CD4-positive, CD25-positive, alpha-beta regulatory T cell (primary cell): ENCODE results near the gene SNX30. TPM values are rescaled to one million over a fixed set of nuclear protein-coding genes. Genes with fewer than 3 reads are reported as not detected.
"Not testable (repeated sequence)": the region's sequence is repeated elsewhere in the genome, so short reads cannot be mapped to it uniquely, and the experiment has no call there.

Source experiments
- ATAC-seq, 2 donors: fragments of 150-1000 bp; cut with Tn5 transposase; one replicate each; pipeline ENCODE4 v1.10.0; 2021; ENCODE audit warnings: low read depth in 2 of 2, moderate number of reproducible peaks in 2 of 2, moderate library complexity in 1 of 2
- DNase-seq, 3 donors: peaks; one replicate each; pipeline versions ENCODE4 v3.0.0 to v3.0.0-alpha.2; 2012 to 2022; ENCODE audit warnings: mixed read lengths in 1 of 3
- H3K27ac ChIP-seq: one replicate; pipeline ENCODE4 v1.7.0; 2013; ENCODE audit warnings: mild to moderate bottlenecking, low read length; ENCODE audit not compliant: insufficient read depth, poor library complexity, severe bottlenecking
- H3K27me3 ChIP-seq: one replicate; pipeline ENCODE4 v1.7.0; 2013; ENCODE audit warnings: low read length; ENCODE audit not compliant: control insufficient read depth, insufficient read depth
- H3K36me3 ChIP-seq: one replicate; pipeline ENCODE4 v1.7.0; 2013; ENCODE audit warnings: mild to moderate bottlenecking, low read length, moderate library complexity; ENCODE audit not compliant: control insufficient read depth, insufficient read depth
- H3K4me1 ChIP-seq: 2 replicates; pipeline ENCODE4 v1.7.0; 2013; ENCODE audit warnings: mild to moderate bottlenecking, low read length; ENCODE audit not compliant: insufficient read depth, control insufficient read depth, poor library complexity, severe bottlenecking
- H3K4me3 ChIP-seq: one replicate; pipeline ENCODE4 v1.7.0; 2013; ENCODE audit warnings: low read depth, mild to moderate bottlenecking, low read length, moderate library complexity
- H3K9me3 ChIP-seq, 2 experiments: 1 replicate in 1 of 2; 2 replicates in 1 of 2; pipeline ENCODE4 v1.7.0; 2013; ENCODE audit warnings: low read length in 2 of 2, mild to moderate bottlenecking in 1 of 2, moderate library complexity in 1 of 2; ENCODE audit not compliant: control insufficient read depth in 2 of 2
- H3K27ac Mint-ChIP-seq, 3 donors: one replicate each; pipeline ENCODE4 v1.8.0; 2020 to 2022; ENCODE audit warnings: mild to moderate bottlenecking in 3 of 3, mixed read lengths in 3 of 3, moderate library complexity in 2 of 3
- H3K27me3 Mint-ChIP-seq: one replicate; pipeline ENCODE4 v1.8.0; 2022; ENCODE audit warnings: mild to moderate bottlenecking, mixed read lengths
- H3K36me3 Mint-ChIP-seq: one replicate; pipeline ENCODE4 v1.8.0; 2020; ENCODE audit warnings: mixed read lengths
- H3K4me1 Mint-ChIP-seq, 4 donors: one replicate each; pipeline ENCODE4 v1.8.0; 2020 to 2022; ENCODE audit warnings: mixed read lengths in 4 of 4, mild to moderate bottlenecking in 1 of 4
- H3K4me3 Mint-ChIP-seq, 4 donors: one replicate each; pipeline ENCODE4 v1.8.0; 2020 to 2022; ENCODE audit warnings: mild to moderate bottlenecking in 4 of 4, mixed read lengths in 4 of 4, moderate library complexity in 3 of 4
- H3K9me3 Mint-ChIP-seq, 7 donors: one replicate each; pipeline ENCODE4 v1.8.0; 2020 to 2022; ENCODE audit warnings: mixed read lengths in 7 of 7, mild to moderate bottlenecking in 3 of 7, moderate library complexity in 2 of 7
- polyA plus RNA-seq, 4 donors: library from polyadenylated mRNA; unstranded; fragments of 300-500 nt; fragmentation: Illumina TruSeq; gene quantifications; one replicate each; pipeline ENCODE4 v1.2.3, GENCODE V29; 2021
- total RNA-seq: library from RNA; stranded (reverse); gene quantifications from one replicate; pipeline ENCODE4 v1.2.3, GENCODE V29; 2022

SNX30 gene
- total and polyA plus RNA-seq, 5 donors from 2014 or later: 1.5 to 12.3 (median 2.0) TPM

DNA sequence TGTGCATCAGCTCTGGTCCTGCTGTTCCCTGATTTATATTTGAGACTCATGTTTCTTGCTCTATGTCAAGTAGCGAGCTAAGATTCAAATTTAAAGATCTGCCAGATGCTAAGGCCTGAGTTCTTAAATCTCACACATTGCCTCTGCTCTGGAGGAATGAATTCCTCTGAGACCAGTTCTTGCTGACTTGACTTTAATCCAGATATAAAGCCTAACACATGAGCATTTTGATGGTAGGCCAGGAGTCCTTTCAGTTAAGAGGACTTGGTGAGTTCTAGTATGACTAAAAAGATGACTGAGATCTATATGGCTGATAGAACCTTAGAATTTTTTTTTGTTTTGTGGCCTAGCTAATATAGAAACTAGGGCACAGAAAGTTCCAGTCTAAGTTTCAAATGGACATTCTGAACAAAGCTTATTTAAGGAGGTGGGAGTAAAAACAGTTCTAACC lies 31.3 kb upstream of the SNX30 start:
- peaks cover 24% of the 10 kb centered on the region for H3K4me1 ChIP-seq
- DNase-seq: peak in 1 of 3 donors; percentile 13
- peaks cover 6% of the 10 kb centered on the region for H3K27me3 Mint-ChIP-seq
- peaks cover 7% of the 10 kb centered on the region for H3K36me3 ChIP-seq
- peaks cover 7 to 27% (median 14%) of the 10 kb centered on the region in 4 donors for H3K4me1 Mint-ChIP-seq
- H3K4me3 Mint-ChIP-seq: peak overlapping the region in 1 of 4 donors; percentile 97
- no peaks in the 10 kb centered on the region for H3K36me3 Mint-ChIP-seq
- H3K4me3 ChIP-seq: no peak overlapping the region
- peak overlapping the region in 1 of 3 donors; percentile 98 for H3K27ac Mint-ChIP-seq
- H3K27ac ChIP-seq: peak overlapping the region; percentile 95
- peaks cover 0 to 1% (median 0%) of the 10 kb centered on the region in 7 donors for H3K9me3 Mint-ChIP-seq
- H3K27me3 ChIP-seq: no peaks in the 10 kb centered on the region
- ATAC-seq: no peak
- H3K9me3 ChIP-seq: no peaks in the 10 kb centered on the region

DNA sequence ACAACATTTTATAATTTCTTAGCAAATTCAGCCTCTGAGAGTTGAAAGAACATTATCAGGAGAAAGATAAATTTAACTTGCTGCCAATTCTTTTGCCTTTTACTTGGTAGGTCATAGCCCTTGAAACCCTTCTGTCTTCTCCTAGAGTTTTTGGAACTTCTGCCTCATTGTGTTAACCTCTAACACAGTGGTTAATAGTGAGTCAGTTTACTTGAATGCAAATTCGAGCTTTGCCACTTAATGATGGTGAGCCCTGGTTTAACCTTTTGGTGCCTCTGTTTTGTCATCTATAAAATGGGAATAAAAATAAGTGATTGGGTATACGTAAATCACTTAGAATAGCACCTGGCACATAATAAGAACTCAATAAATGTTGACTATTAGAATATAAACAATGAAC lies 30.9 kb upstream of the SNX30 start:
- H3K4me3 Mint-ChIP-seq: peak overlapping the region in 1 of 4 donors; percentile 39
- ATAC-seq: no peak

GRCh38 chr9:112720113-112720780 lies 30.3 kb upstream of the SNX30 start:
- Histone ChIP-seq H3K9me3 (no peaks in the 10 kb centered on the region), H3K27ac (no peak overlapping the region), H3K4me1 (peaks cover 20% of the 10 kb centered on the region), H3K27me3 (no peaks in the 10 kb centered on the region), H3K4me3 (no peak overlapping the region), H3K36me3 (peaks cover under 1% of the 10 kb centered on the region)
- ATAC-seq (no peak), DNase-seq (no peak)
- H3K4me1 Mint-ChIP-seq: peaks cover 5 to 24% (median 12%) of the 10 kb centered on the region in 4 donors
- no peak overlapping the region for H3K27ac Mint-ChIP-seq
- peaks cover 0 to 1% (median 0%) of the 10 kb centered on the region in 7 donors for H3K9me3 Mint-ChIP-seq
- H3K4me3 Mint-ChIP-seq: peak overlapping the region in 1 of 4 donors; percentile 39
- H3K36me3 Mint-ChIP-seq: no peaks in the 10 kb centered on the region
- peaks cover 6% of the 10 kb centered on the region for H3K27me3 Mint-ChIP-seq

More for the DNA sequence above, 30.9 kb upstream of the SNX30 start:
- no peaks in the 10 kb centered on the region for H3K36me3 Mint-ChIP-seq
- peaks cover 0 to 1% (median 0%) of the 10 kb centered on the region in 7 donors for H3K9me3 Mint-ChIP-seq
- Histone ChIP-seq H3K4me3 (no peak overlapping the region), H3K36me3 (peaks cover 6% of the 10 kb centered on the region), H3K4me1 (peaks cover 24% of the 10 kb centered on the region), H3K27ac (no peak overlapping the region), H3K27me3 (no peaks in the 10 kb centered on the region), H3K9me3 (no peaks in the 10 kb centered on the region)
- peaks cover 5 to 27% (median 12%) of the 10 kb centered on the region in 4 donors for H3K4me1 Mint-ChIP-seq
- DNase-seq: no peak
- H3K27ac Mint-ChIP-seq: peak overlapping the region in 1 of 3 donors; percentile 98
- peaks cover 6% of the 10 kb centered on the region for H3K27me3 Mint-ChIP-seq

DNA sequence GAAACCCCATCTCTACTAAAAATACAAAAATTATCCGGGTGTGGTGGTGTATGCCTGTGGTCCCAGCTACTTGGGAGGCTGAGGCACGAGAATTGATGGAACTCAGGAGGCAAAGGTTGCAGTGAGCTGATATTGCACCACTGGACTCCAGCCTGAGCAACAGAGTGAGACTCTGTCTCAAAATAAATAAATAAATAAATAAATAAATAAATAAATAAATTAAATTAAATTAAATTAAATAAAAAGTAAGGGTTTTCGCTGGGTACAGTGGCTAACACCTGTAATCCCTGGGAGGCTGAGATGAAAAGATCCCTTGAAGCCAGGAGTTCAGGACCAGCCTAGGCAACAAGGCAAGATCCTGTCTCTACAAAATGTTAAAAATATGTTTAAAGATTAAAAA lies 27.8 kb upstream of the SNX30 start:
- H3K4me3 ChIP-seq, H3K27me3 ChIP-seq, H3K27ac Mint-ChIP-seq, H3K4me3 Mint-ChIP-seq, H3K27ac ChIP-seq, H3K36me3 ChIP-seq, H3K4me1 ChIP-seq, DNase-seq, H3K4me1 Mint-ChIP-seq, H3K9me3 ChIP-seq, ATAC-seq, H3K36me3 Mint-ChIP-seq, H3K27me3 Mint-ChIP-seq, H3K9me3 Mint-ChIP-seq: not testable (repeated sequence)

GRCh38 chr9:112725961-112726360 lies 24.6 kb upstream of the SNX30 start:
- Histone ChIP-seq H3K27me3 (no peaks in the 10 kb centered on the region), H3K36me3 (no peaks in the 10 kb centered on the region), H3K27ac (no peak overlapping the region), H3K9me3 (no peaks in the 10 kb centered on the region), H3K4me1 (no peaks in the 10 kb centered on the region), H3K4me3 (no peak overlapping the region)
- no peaks in the 10 kb centered on the region for H3K36me3 Mint-ChIP-seq
- no peaks in the 10 kb centered on the region for H3K4me1 Mint-ChIP-seq
- peak overlapping the region in 1 of 4 donors; percentile 58 for H3K4me3 Mint-ChIP-seq
- H3K27me3 Mint-ChIP-seq: no peaks in the 10 kb centered on the region
- H3K27ac Mint-ChIP-seq: no peak overlapping the region
- no peak for DNase-seq
- peaks cover 0 to under 1% (median 0%) of the 10 kb centered on the region in 7 donors for H3K9me3 Mint-ChIP-seq
- ATAC-seq: no peak

DNA sequence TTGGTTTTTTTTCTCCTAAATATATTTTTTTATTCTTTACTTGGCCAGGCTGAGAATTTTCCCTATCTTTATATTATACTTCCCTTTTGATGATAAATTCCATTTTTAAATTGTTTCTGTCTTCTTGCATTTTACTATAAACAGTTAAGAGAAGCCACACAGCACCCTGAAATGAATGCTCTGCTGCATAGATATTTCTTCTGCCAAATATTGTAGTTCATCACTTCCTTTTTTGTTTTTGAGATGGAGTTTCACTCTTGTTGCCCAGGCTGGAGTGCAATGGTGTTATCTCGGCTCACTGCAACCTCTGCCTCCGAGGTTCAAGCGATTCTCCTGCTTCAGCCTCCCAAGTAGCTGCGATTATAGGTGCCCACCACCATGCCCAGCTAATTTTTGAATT lies 24.1 kb upstream of the SNX30 start:
- Mint-ChIP-seq H3K9me3 (no peaks in the 10 kb centered on the region), H3K4me3 (no peak overlapping the region), H3K27ac (no peak overlapping the region), H3K4me1 (no peaks in the 10 kb centered on the region), H3K36me3 (no peaks in the 10 kb centered on the region), H3K27me3 (no peaks in the 10 kb centered on the region)
- no peak for ATAC-seq
- no peak for DNase-seq
- no peaks in the 10 kb centered on the region for H3K27me3 ChIP-seq
- no peak overlapping the region for H3K27ac ChIP-seq
- no peak overlapping the region for H3K4me3 ChIP-seq
- no peaks in the 10 kb centered on the region for H3K9me3 ChIP-seq
- no peaks in the 10 kb centered on the region for H3K36me3 ChIP-seq
- H3K4me1 ChIP-seq: no peaks in the 10 kb centered on the region

DNA sequence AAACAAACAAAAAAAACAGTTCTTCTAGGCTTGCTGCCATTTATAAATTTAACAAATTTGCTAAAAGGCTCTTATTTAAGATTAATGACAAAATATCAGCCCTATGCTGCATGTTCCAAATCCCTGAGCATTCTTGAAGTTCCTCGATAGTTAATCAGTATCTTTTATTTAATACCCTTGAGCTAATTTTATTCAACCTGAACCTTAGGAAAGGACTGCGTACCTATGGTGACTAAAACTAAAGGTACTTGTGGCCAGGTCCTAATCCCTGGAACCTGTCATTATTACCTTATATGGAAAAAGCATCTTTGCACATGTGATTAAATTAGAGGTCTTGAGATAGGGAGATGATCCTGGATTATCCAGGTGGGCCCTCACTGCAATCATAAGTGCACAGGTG lies 22.2 kb upstream of the SNX30 start:
- Mint-ChIP-seq H3K27ac (no peak overlapping the region), H3K27me3 (no peaks in the 10 kb centered on the region), H3K4me1 (no peaks in the 10 kb centered on the region), H3K36me3 (no peaks in the 10 kb centered on the region), H3K9me3 (peaks cover 0 to 1% (median 0%) of the 10 kb centered on the region in 7 donors), H3K4me3 (no peak overlapping the region)
- Histone ChIP-seq H3K36me3 (no peaks in the 10 kb centered on the region), H3K27me3 (no peaks in the 10 kb centered on the region), H3K27ac (no peak overlapping the region), H3K9me3 (no peaks in the 10 kb centered on the region), H3K4me3 (no peak overlapping the region), H3K4me1 (no peaks in the 10 kb centered on the region)
- no peak for DNase-seq
- ATAC-seq: no peak

- H3K9me3 Mint-ChIP-seq: peaks cover 0 to 2% (median 0%) of the 10 kb centered on the region in 7 donors
- Histone ChIP-seq H3K4me3 (no peak overlapping the region), H3K9me3 (no peaks in the 10 kb centered on the region), H3K27me3 (no peaks in the 10 kb centered on the region), H3K27ac (no peak overlapping the region), H3K36me3 (no peaks in the 10 kb centered on the region), H3K4me1 (no peaks in the 10 kb centered on the region)
- no peak for DNase-seq
- H3K4me3 Mint-ChIP-seq: no peak overlapping the region
- H3K4me1 Mint-ChIP-seq: peaks cover 0 to 2% (median 0%) of the 10 kb centered on the region in 4 donors
- no peak overlapping the region for H3K27ac Mint-ChIP-seq
- H3K27me3 Mint-ChIP-seq: no peaks in the 10 kb centered on the region
- no peaks in the 10 kb centered on the region for H3K36me3 Mint-ChIP-seq
- no peak for ATAC-seq
These were observed 18.6 kb upstream of the SNX30 start for GRCh38 chr9:112731971-112732370.
